Lung (tissue), 12 donors: ENCODE results near the gene UGGT1. TPM values are rescaled to one million over a fixed set of nuclear protein-coding genes. Genes with fewer than 3 reads are reported as not detected.

Experiments
- ATAC-seq: fragments of 200-7000 bp; cut with Tn5 transposase; one replicate; pipeline ENCODE4 v1.9.1; 2020; ENCODE audit warnings: moderate number of reproducible peaks; ENCODE audit not compliant: insufficient read depth, low FRiP score
- DNase-seq, 3 donors: peaks; one replicate each; pipeline ENCODE4 v3.0.0-alpha.2; 2013 to 2017
- H3K27ac ChIP-seq, 2 donors: one replicate each; pipeline ENCODE4 v1.5.1; 2013; ENCODE audit warnings: mild to moderate bottlenecking in 2 of 2, moderate library complexity in 2 of 2, control low read depth in 1 of 2, inconsistent platforms in 1 of 2, low read depth in 1 of 2, low read length in 1 of 2
- H3K27me3 ChIP-seq, 3 donors: one replicate each; pipeline ENCODE4 v1.5.1; 2013; ENCODE audit warnings: low read length in 2 of 3; ENCODE audit not compliant: control insufficient read depth in 3 of 3, insufficient read depth in 3 of 3
- H3K36me3 ChIP-seq, 4 donors: one replicate each; pipeline ENCODE4 v1.5.1; 2013; ENCODE audit warnings: low read length in 4 of 4, mild to moderate bottlenecking in 1 of 4, moderate library complexity in 1 of 4; ENCODE audit not compliant: control insufficient read depth in 4 of 4, insufficient read depth in 4 of 4
- H3K4me1 ChIP-seq, 5 donors: one replicate each; pipeline ENCODE4 v1.5.1; 2013; ENCODE audit warnings: low read length in 5 of 5, mild to moderate bottlenecking in 2 of 5, moderate library complexity in 1 of 5; ENCODE audit not compliant: control insufficient read depth in 5 of 5, insufficient read depth in 5 of 5
- H3K4me3 ChIP-seq: one replicate; pipeline ENCODE4 v1.5.1; 2013; ENCODE audit warnings: mild to moderate bottlenecking, control low read depth, moderate library complexity
- H3K9ac ChIP-seq, 2 donors: one replicate each; pipeline ENCODE4 v1.5.1; 2013; ENCODE audit warnings: low read length in 2 of 2, control low read depth in 1 of 2; ENCODE audit not compliant: insufficient read depth in 1 of 2
- H3K9me3 ChIP-seq, 4 donors: one replicate each; pipeline ENCODE4 v1.5.1; 2013; ENCODE audit warnings: low read length in 3 of 4, mild to moderate bottlenecking in 1 of 4, moderate library complexity in 1 of 4; ENCODE audit not compliant: control insufficient read depth in 4 of 4, insufficient read depth in 3 of 4
- WGBS, 2 donors: extraction: QIAGEN DNeasy Blood & Tissue Kit; methylation state at CpG; one replicate each; pipeline ENCODE4 v1.1.7; 2013; 5-methylcytosine and 5-hydroxymethylcytosine counted together
- polyA plus RNA-seq, 2 donors: library from polyadenylated mRNA; stranded (reverse); fragments of 200-250 nt; gene quantifications; one replicate each; pipeline ENCODE4 v1.2.1, GENCODE V29; 2013
- total RNA-seq, 2 donors: library from RNA; depleted of rRNA in 1 of 2; stranded (reverse); fragments of >200 nt in 1 of 2; gene quantifications; one replicate each; pipeline ENCODE4 v1.2.1, GENCODE V29; 2014 to 2021
- TF ChIP-seq, protein P1 (sequence below): IDR thresholded peaks from 2 replicates; pipeline ENCODE4 v1.5.1; 2012; ENCODE audit warnings: mild to moderate bottlenecking; ENCODE audit errors: control extremely low read depth, extremely low read depth
- donor health status: control.
- donor health status: control.
- donor health status: Bipolar disorder and iron deficiency.
- donor health status: healthy.
- donor health status: DM: yes; HTN: yes; CAD: no.

UGGT1 gene
- total and polyA plus RNA-seq, 4 donors = 9.4 to 57.7 (median 32.8) TPM

DNA sequence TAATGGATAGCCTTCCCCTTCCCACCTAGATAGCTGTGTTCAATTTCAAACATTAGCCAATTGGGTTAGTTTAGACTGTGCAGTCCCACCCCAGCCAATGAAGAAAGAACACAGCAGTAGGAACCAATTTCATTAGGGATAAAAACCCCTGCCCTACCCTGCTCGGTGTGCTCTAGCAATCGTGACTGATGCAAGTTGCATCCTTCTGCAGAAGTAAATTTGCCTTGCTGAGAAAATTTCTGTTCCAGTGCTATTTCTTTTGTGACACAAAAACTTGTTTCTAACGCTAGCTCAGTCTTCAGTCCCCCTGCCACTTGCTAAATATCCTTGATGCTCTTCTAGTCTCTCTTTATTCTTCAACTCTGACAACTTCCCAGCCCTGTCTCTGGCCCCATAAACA is 48.0 kb upstream of the UGGT1 start:
- 86 to 91% methylated on average over 3 of the region's 3 CpGs for WGBS, 2 donors

DNA sequence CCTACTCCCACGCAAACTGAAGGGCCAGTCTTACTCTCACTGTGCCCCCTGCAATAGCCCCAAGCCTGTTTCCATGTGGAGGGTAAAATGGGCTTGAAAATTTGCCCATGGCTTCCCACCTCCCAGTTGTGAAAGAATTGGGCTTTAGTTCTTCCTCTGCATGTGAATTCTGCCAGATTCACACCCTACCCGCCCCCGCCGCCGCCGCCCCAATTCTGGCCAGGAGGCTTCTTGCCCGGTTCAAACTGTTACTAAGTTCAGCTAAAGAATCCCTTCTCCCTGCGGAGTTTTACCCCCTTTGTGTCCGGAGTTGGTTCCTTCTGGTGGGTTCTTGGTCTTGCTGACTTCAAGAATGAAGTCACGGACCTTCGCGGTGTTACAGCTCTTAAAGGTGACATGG is 37.7 kb upstream of the UGGT1 start:
- ATAC-seq (no peak), DNase-seq (no peak)
- Histone ChIP-seq H3K27me3 (no peaks in the 10 kb centered on the region), H3K9ac (no peak overlapping the region), H3K27ac (no peak overlapping the region), H3K36me3 (no peaks in the 10 kb centered on the region), H3K4me1 (no peaks in the 10 kb centered on the region), H3K4me3 (no peak overlapping the region), H3K9me3 (peaks cover 0 to 5% (median under 1%) of the 10 kb centered on the region in 4 donors)
- 93 to 97% methylated on average over 12 of the region's 12 CpGs for WGBS, 2 donors
- TF ChIP-seq, protein P1, sequence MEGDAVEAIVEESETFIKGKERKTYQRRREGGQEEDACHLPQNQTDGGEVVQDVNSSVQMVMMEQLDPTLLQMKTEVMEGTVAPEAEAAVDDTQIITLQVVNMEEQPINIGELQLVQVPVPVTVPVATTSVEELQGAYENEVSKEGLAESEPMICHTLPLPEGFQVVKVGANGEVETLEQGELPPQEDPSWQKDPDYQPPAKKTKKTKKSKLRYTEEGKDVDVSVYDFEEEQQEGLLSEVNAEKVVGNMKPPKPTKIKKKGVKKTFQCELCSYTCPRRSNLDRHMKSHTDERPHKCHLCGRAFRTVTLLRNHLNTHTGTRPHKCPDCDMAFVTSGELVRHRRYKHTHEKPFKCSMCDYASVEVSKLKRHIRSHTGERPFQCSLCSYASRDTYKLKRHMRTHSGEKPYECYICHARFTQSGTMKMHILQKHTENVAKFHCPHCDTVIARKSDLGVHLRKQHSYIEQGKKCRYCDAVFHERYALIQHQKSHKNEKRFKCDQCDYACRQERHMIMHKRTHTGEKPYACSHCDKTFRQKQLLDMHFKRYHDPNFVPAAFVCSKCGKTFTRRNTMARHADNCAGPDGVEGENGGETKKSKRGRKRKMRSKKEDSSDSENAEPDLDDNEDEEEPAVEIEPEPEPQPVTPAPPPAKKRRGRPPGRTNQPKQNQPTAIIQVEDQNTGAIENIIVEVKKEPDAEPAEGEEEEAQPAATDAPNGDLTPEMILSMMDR = no peak

More for the DNA sequence above, 48.0 kb upstream of the UGGT1 start:
- Histone ChIP-seq H3K27me3 (no peaks in the 10 kb centered on the region), H3K27ac (no peak overlapping the region), H3K36me3 (no peaks in the 10 kb centered on the region), H3K9me3 (peaks cover 0 to 14% (median 13%) of the 10 kb centered on the region in 4 donors), H3K4me1 (no peaks in the 10 kb centered on the region), H3K9ac (no peak overlapping the region), H3K4me3 (no peak overlapping the region)
- ATAC-seq (no peak), DNase-seq (no peak)
- TF ChIP-seq, protein P1 = no peak

DNA sequence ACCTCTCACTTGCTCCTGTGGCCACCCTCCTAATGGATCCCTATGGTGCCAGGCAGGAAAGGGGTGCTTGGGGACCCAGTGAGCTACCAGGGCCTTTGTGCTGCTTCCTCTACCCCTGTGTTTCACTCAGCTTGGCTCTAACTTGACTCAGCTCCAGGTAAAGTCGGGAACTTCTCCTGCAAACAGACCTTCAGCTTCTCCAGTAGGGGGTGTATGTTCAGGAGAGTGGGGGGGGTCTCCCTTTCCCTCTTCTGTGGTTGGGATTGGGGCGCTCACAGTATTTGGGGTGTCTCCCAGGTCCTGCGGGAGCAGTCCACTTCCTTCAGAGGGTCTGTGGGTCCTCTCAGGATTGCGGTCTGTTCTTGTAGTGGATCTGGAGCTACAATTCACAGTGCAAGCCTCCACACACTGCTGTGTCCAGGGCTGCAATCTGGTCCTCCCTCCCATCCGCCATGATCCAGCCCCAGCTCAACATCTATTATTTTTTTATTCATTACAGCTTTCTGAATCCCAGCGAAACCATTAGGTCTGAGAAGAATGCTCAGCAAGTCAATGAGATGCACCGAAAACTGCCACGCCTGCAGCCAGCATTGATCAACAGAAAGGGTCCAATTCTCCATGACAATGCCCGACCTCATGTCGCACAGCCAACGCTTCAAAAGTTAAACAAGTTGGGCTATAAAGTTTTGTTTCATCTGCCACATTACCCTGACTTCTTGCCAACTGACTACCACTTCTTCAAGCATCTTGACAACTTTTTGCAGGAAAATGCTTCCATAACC is 36.7 kb upstream of the UGGT1 start:
- DNase-seq = no peak
- WGBS, 2 donors = 88 to 96% methylated on average over 11 of the region's 11 CpGs

More for the DNA sequence above, 36.7 kb upstream of the UGGT1 start:
- no peak for ATAC-seq
- no peak overlapping the region for H3K4me3 ChIP-seq
- H3K36me3 ChIP-seq = no peaks in the 10 kb centered on the region
- H3K27ac ChIP-seq = no peak overlapping the region
- no peak overlapping the region for H3K9ac ChIP-seq
- TF ChIP-seq, protein P1 = no peak
- H3K4me1 ChIP-seq = no peaks in the 10 kb centered on the region
- H3K27me3 ChIP-seq = no peaks in the 10 kb centered on the region
- peaks cover 0 to 5% (median under 1%) of the 10 kb centered on the region in 4 donors for H3K9me3 ChIP-seq
